ENCODE measurements around the gene TFAP2D.

DNA sequence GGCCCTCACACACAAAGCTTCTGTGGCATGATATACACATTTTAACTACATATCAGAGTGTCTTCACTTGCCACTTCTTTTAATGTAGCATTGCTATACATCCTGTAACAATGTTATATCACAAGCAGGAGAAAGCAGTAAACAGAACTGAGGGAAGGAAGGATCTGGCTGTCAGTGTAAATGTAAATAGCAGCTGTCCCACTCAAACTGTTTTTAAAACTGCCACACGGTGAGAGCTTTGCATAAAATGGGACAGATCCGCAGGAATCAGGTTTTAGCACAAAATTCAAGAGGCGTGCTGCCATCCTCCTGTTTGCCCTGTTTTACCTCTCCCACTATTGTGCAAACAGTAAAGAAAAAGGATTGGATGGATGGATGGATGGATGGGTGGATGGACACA is 28.8 kb downstream of the TFAP2D start:
- TF ChIP-seq SIN3A (IDR thresholded peaks at IDR 0.05; ENCODE audit: borderline replicate concordance, insufficient read depth, low read length) (no peak), POLR2AphosphoS5 (IDR thresholded peaks at IDR 0.05; ENCODE audit: low read depth, low read length) (no peak)
